Loucy (cell line): ENCODE data around the gene CLSTN2.

Experiments used
- CTCF ChIP-seq: fragments of 200-600 bp; sonication (generic); conservative IDR thresholded peaks from 2 replicates; pipeline ENCODE4 v1.5.1; 2014; ENCODE audit warnings: mild to moderate bottlenecking, antibody characterized with exemption, low read length
- EZH2phosphoT487 ChIP-seq: fragments of 200-600 bp; IDR thresholded peaks from 2 replicates; pipeline ENCODE4 v1.6.1; 2018; ENCODE audit warnings: antibody characterized with exemption, mild to moderate bottlenecking, moderate library complexity, borderline replicate concordance

GRCh38 chr3:140545197-140545596, 610.2 kb downstream of the CLSTN2 start:
- TF ChIP-seq EZH2phosphoT487 (no peak), CTCF (no peak)
